ENCODE measurements around the gene CHI3L1.

CHI3L1 gene

GRCh38 chr1:203168991-203169390 lies 17.5 kb downstream of the CHI3L1 start:
- Mint-ChIP-seq H3K4me3 (no peak overlapping the region), H3K36me3 (ENCODE audit: insufficient read depth) (no peaks in the 10 kb centered on the region), H3K4me1 (peaks cover 4% of the 10 kb centered on the region), H3K9me3 (no peaks in the 10 kb centered on the region), H3K27me3 (peaks cover 54% of the 10 kb centered on the region), H3K27ac (ENCODE audit: low read depth) (no peak overlapping the region)
- DNase-seq (ENCODE audit: low spot score in 2 of 2) (no peak), ATAC-seq (replicated peaks; ENCODE audit: extremely low read depth, poor library complexity, severe bottlenecking) (no peak)

DNA sequence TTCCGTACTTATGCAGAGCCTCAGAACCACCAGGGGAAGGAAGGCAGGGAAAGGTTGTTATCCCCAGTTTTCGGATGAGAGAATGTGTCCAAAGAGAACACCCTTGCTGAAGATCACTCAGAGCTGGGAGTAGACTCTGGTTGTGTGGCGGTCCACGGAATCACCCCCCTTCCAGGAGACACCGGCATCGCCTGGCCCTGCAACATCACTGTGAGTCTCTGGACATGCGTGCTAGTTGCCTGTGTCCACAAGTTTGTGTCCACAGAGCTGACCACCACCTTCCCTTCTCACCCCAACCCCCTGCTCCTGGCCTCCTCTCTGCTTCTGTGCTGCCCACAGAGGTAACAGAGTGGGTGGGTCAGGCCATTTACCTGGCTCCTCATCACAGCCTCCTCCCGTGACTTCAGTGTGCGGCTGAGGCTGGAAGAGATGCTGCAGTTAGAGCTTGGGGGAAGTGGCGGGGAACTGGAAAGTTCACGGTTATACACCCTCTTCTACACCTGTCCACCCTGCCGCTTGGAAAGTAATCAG lies 18.2 kb downstream of the CHI3L1 start:
- Mint-ChIP-seq H3K27ac (ENCODE audit: low read depth) (no peak overlapping the region), H3K4me1 (peaks cover 4% of the 10 kb centered on the region), H3K4me3 (no peak overlapping the region), H3K27me3 (peaks cover 55% of the 10 kb centered on the region), H3K9me3 (no peaks in the 10 kb centered on the region), H3K36me3 (ENCODE audit: insufficient read depth) (no peaks in the 10 kb centered on the region)
- ATAC-seq (replicated peaks; ENCODE audit: extremely low read depth, poor library complexity, severe bottlenecking), result no peak
- no peak for DNase-seq (ENCODE audit: low spot score in 2 of 2)

- Mint-ChIP-seq H3K4me3 (no peak overlapping the region), H3K36me3 (ENCODE audit: insufficient read depth) (no peaks in the 10 kb centered on the region), H3K9me3 (no peaks in the 10 kb centered on the region), H3K27ac (ENCODE audit: low read depth) (no peak overlapping the region), H3K27me3 (peaks cover 60% of the 10 kb centered on the region), H3K4me1 (peaks cover 4% of the 10 kb centered on the region)
- ATAC-seq (replicated peaks; ENCODE audit: extremely low read depth, poor library complexity, severe bottlenecking), result no peak
- no peak for DNase-seq (ENCODE audit: low spot score in 2 of 2)
Measured at GRCh38 chr1:203167913-203168200, 18.6 kb downstream of the CHI3L1 start.

DNA sequence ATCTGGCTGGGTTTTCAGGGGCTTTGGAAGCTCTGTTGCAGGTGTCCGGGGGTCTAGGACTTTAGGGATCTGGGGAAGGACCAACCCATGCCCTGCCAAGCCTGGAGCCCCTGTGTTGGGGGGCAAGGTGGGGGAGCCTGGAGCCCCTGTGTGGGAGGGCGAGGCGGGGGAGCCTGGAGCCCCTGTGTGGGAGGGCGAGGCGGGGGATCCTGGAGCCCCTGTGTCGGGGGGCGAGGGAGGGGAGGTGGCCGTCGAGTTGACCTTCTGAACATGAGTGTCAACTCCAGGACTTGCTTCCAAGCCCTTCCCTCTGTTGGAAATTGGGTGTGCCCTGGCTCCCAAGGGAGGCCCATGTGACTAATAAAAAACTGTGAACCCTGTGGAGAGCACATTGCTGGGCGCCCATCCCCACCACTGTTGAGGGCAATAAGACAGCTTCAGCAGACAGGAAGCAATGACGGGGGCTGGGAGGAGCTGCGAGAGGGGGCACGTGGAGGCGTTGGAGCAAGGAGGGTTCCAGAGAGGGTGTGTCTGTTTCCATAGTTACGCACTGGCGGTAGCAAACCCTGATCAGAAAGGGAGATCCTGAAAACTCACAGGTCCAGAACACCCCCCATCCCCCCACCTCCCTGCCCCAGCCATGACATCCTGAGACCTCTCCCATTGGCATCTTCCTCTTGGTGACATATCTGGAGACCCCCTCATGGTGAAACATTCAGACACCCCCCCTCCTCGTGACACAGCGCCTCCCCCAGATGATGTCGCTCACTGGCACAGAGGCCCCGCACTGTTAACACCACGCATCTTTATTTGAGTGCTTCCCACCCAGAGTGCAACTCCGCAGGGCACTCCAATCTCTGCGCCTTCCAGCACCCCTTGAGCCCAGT lies 19.2 kb downstream of the CHI3L1 start:
- Mint-ChIP-seq H3K4me1 (peaks cover 4% of the 10 kb centered on the region), H3K27me3 (peaks cover 66% of the 10 kb centered on the region), H3K36me3 (ENCODE audit: insufficient read depth) (no peaks in the 10 kb centered on the region), H3K4me3 (no peak overlapping the region), H3K27ac (ENCODE audit: low read depth) (no peak overlapping the region), H3K9me3 (no peaks in the 10 kb centered on the region)
- DNase-seq (ENCODE audit: low spot score in 2 of 2) (no peak), ATAC-seq (replicated peaks; ENCODE audit: extremely low read depth, poor library complexity, severe bottlenecking) (no peak)

DNA sequence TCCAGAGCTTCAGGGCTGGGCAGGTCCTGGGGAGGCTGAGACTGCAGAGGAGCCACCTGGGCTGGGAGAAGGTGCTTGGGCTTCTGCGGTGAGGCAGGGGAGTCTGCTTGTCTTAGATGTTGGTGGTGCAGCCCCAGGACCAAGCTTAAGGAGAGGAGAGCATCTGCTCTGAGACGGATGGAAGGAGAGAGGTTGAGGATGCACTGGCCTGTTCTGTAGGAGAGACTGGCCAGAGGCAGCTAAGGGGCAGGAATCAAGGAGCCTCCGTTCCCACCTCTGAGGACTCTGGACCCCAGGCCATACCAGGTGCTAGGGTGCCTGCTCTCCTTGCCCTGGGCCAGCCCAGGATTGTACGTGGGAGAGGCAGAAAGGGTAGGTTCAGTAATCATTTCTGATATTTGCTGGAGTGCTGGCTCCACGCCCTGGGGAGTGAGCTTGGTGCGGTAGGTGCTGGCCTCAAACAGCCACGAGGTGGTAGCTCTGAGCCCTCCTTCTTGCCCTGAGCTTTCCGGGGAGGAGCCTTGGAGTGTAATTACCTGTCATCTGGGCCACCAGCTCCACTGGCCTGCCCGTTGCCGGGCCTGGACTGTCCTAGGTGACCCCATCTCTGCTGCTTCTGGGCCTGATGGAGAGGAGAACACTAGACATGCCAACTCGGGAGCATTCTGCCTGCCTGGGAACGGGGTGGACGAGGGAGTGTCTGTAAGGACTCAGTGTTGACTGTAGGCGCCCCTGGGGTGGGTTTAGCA lies 20.1 kb downstream of the CHI3L1 start:
- H3K4me1 Mint-ChIP-seq, result peaks cover 4% of the 10 kb centered on the region
- no peaks in the 10 kb centered on the region for H3K9me3 Mint-ChIP-seq
- ATAC-seq (replicated peaks; ENCODE audit: extremely low read depth, poor library complexity, severe bottlenecking) (no peak), DNase-seq (ENCODE audit: low spot score in 2 of 2) (no peak)
- H3K27ac Mint-ChIP-seq (ENCODE audit: low read depth), result no peak overlapping the region
- H3K4me3 Mint-ChIP-seq, result no peak overlapping the region
- no peaks in the 10 kb centered on the region for H3K36me3 Mint-ChIP-seq (ENCODE audit: insufficient read depth)
- H3K27me3 Mint-ChIP-seq, result peaks cover 70% of the 10 kb centered on the region

DNA sequence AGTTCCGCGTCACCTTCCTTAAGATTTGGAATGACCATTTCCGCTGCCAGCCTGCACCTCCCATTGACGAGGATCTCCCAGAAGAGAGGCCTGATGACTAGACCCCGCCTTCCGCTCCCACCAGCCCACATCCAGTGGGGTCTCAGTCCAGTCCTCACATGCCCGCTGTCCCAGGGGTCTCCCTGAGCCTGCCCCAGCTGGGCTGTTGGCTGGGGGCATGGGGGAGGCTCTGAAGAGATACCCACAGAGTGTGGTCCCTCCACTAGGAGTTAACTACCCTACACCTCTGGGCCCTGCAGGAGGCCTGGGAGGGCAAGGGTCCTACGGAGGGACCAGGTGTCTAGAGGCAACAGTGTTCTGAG lies 20.7 kb downstream of the CHI3L1 start:
- Mint-ChIP-seq H3K9me3 (no peaks in the 10 kb centered on the region), H3K4me1 (peaks cover 4% of the 10 kb centered on the region)

DNA sequence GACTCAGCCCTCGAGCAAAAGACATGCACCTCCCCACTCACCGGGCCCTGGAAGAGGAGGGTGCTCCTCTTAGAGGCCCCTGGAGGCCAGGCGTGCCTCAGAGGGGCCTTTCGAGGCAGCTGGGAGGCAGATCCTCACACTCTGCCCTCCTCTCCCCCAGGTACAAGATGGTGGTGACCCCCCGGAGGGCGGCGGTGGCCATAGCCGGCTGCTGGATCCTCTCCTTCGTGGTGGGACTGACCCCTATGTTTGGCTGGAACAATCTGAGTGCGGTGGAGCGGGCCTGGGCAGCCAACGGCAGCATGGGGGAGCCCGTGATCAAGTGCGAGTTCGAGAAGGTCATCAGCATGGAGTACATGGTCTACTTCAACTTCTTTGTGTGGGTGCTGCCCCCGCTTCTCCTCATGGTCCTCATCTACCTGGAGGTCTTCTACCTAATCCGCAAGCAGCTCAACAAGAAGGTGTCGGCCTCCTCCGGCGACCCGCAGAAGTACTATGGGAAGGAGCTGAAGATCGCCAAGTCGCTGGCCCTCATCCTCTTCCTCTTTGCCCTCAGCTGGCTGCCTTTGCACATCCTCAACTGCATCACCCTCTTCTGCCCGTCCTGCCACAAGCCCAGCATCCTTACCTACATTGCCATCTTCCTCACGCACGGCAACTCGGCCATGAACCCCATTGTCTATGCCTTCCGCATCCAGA lies 21.3 kb downstream of the CHI3L1 start:
- DNase-seq (ENCODE audit: low spot score in 2 of 2), result no peak
- peaks cover 70% of the 10 kb centered on the region for H3K27me3 Mint-ChIP-seq
- no peaks in the 10 kb centered on the region for H3K36me3 Mint-ChIP-seq (ENCODE audit: insufficient read depth)

More for the DNA sequence above, 20.7 kb downstream of the CHI3L1 start:
- DNase-seq (ENCODE audit: low spot score in 2 of 2) (no peak), ATAC-seq (replicated peaks; ENCODE audit: extremely low read depth, poor library complexity, severe bottlenecking) (no peak)
- H3K27me3 Mint-ChIP-seq, result peaks cover 70% of the 10 kb centered on the region
- no peaks in the 10 kb centered on the region for H3K36me3 Mint-ChIP-seq (ENCODE audit: insufficient read depth)
- no peak overlapping the region for H3K27ac Mint-ChIP-seq (ENCODE audit: low read depth)
- H3K4me3 Mint-ChIP-seq, result no peak overlapping the region

DNA sequence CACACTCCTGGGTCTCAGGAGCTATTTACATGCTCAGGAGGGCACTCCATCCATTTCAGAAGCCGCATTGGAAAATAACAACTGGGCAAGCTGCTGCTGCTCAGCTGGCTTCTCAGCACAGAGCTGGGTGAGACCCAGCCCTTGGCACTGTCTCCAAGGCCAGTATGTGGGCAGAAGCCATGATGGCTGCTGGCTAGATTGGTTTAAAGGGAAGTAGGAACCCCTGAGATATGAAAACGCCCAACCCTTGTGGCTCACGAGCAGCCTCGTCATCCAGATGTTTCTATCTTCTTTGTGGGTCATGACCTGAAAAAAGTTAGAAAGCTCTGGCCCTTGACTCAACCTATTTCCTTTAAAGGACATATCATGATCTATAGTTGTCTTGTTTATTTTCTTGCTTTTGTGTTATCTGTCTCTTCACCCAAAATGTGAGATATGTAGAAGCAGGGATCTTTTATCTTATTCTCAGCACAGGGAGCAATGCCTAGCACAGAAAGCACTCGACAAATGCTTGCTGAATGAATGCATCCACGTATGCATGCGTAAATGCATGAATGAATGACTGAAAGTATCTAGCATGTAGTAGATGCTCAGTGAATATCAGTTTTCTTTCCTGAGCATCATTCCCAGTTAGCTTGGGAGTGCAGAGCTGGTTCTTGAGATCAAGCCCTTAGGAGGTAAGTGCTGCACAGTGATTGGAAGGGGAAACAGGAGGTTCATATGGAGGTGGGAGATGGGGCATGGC lies 22.4 kb downstream of the CHI3L1 start:
- Mint-ChIP-seq H3K36me3 (ENCODE audit: insufficient read depth) (no peaks in the 10 kb centered on the region), H3K4me3 (no peak overlapping the region), H3K27ac (ENCODE audit: low read depth) (no peak overlapping the region), H3K27me3 (peaks cover 76% of the 10 kb centered on the region), H3K9me3 (no peaks in the 10 kb centered on the region), H3K4me1 (peaks cover 4% of the 10 kb centered on the region)
- ATAC-seq (replicated peaks; ENCODE audit: extremely low read depth, poor library complexity, severe bottlenecking) (no peak), DNase-seq (ENCODE audit: low spot score in 2 of 2) (no peak)

More for the DNA sequence above, 21.3 kb downstream of the CHI3L1 start:
- peaks cover 4% of the 10 kb centered on the region for H3K4me1 Mint-ChIP-seq
- H3K27ac Mint-ChIP-seq (ENCODE audit: low read depth), result no peak overlapping the region
- no peak for ATAC-seq (replicated peaks; ENCODE audit: extremely low read depth, poor library complexity, severe bottlenecking)
- H3K4me3 Mint-ChIP-seq, result no peak overlapping the region
- no peaks in the 10 kb centered on the region for H3K9me3 Mint-ChIP-seq

GRCh38 chr1:203162403-203162802 lies 24.1 kb downstream of the CHI3L1 start:
- H3K27ac Mint-ChIP-seq (ENCODE audit: low read depth), result no peak overlapping the region
- H3K36me3 Mint-ChIP-seq (ENCODE audit: insufficient read depth), result no peaks in the 10 kb centered on the region
- peaks cover 4% of the 10 kb centered on the region for H3K4me1 Mint-ChIP-seq
- H3K4me3 Mint-ChIP-seq, result no peak overlapping the region
- ATAC-seq (replicated peaks; ENCODE audit: extremely low read depth, poor library complexity, severe bottlenecking), result no peak
- DNase-seq (ENCODE audit: low spot score in 2 of 2), result no peak
- peaks cover 81% of the 10 kb centered on the region for H3K27me3 Mint-ChIP-seq
- H3K9me3 Mint-ChIP-seq, result no peaks in the 10 kb centered on the region

- Mint-ChIP-seq H3K36me3 (ENCODE audit: insufficient read depth) (no peaks in the 10 kb centered on the region), H3K4me1 (peaks cover 4% of the 10 kb centered on the region), H3K4me3 (no peak overlapping the region), H3K27ac (ENCODE audit: low read depth) (no peak overlapping the region), H3K9me3 (no peaks in the 10 kb centered on the region), H3K27me3 (peaks cover 74% of the 10 kb centered on the region)
- ATAC-seq (replicated peaks; ENCODE audit: extremely low read depth, poor library complexity, severe bottlenecking), result no peak
- DNase-seq (ENCODE audit: low spot score in 2 of 2), result no peak
Measured at GRCh38 chr1:203161703-203162102, 24.8 kb downstream of the CHI3L1 start.

GRCh38 chr1:203161175-203161574 lies 25.3 kb downstream of the CHI3L1 start:
- Mint-ChIP-seq H3K9me3 (no peaks in the 10 kb centered on the region), H3K4me3 (no peak overlapping the region), H3K36me3 (ENCODE audit: insufficient read depth) (no peaks in the 10 kb centered on the region), H3K27ac (ENCODE audit: low read depth) (no peak overlapping the region), H3K27me3 (peaks cover 69% of the 10 kb centered on the region), H3K4me1 (no peaks in the 10 kb centered on the region)
- ATAC-seq (replicated peaks; ENCODE audit: extremely low read depth, poor library complexity, severe bottlenecking) (no peak), DNase-seq (ENCODE audit: low spot score in 2 of 2) (no peak)

DNA sequence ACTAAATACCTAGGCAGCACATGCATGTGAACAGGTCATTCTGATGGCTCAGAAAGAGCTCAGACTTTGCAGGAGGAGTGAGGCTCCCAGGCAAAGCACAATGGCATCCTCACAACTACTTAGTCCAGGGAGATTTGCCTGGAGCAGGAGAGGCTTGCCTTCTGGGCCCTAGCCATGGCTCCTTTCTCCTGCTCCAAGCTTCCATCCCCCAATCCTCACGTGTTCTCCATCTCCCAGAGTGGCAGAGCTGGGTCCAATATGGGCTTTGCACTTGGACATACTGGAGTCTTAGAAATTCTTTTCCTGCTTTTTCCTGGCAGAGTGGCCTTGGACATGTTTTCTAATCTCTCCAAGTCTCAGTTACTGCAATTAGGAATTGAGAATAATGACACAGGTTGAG lies 26.7 kb downstream of the CHI3L1 start:
- DNase-seq (ENCODE audit: low spot score in 2 of 2) (no peak), ATAC-seq (replicated peaks; ENCODE audit: extremely low read depth, poor library complexity, severe bottlenecking) (no peak)
- Mint-ChIP-seq H3K36me3 (ENCODE audit: insufficient read depth) (no peaks in the 10 kb centered on the region), H3K27me3 (peaks cover 66% of the 10 kb centered on the region), H3K4me1 (no peaks in the 10 kb centered on the region), H3K4me3 (no peak overlapping the region), H3K9me3 (no peaks in the 10 kb centered on the region), H3K27ac (ENCODE audit: low read depth) (no peak overlapping the region)

Measured in central memory CD8-positive, alpha-beta T cell (primary cell).